ENCODE results near the gene KCNC4.

GRCh38 chr1:110188035-110188618 lies 22.0 kb upstream of the KCNC4 start:
- TF ChIP-seq POLR2A (IDR thresholded peaks at IDR 0.05) (no peak), CTCF (IDR thresholded peaks at IDR 0.05) (no peak), POLR2AphosphoS5 (IDR thresholded peaks at IDR 0.05) (no peak)

All from stomach (tissue), 4 donors.